SK-N-SH (cell line): ENCODE measurements around the gene ID4.

Experiments
- EP300 ChIP-seq, 2 experiments: IDR thresholded peaks; 2 replicates each; pipeline versions ENCODE4 v1.4.0 to v1.6.1; 2012; ENCODE audit warnings: borderline replicate concordance in 1 of 2, low read depth in 1 of 2, low read length in 1 of 2
- EZH2phosphoT487 ChIP-seq: fragments of 200-600 bp; sonication (generic); IDR thresholded peaks from 2 replicates; pipeline ENCODE4 v1.6.1; 2017; ENCODE audit warnings: low read depth, mixed run types, mild to moderate bottlenecking, antibody characterized with exemption, moderate library complexity, borderline replicate concordance
- FOXM1 ChIP-seq: IDR thresholded peaks from 2 replicates; pipeline ENCODE4 v1.4.0; 2012; ENCODE audit warnings: low read depth, mild to moderate bottlenecking
- GATA2 ChIP-seq: sonication (generic); formaldehyde crosslinking; IDR thresholded peaks from 2 replicates; pipeline ENCODE4 v1.5.0; 2020; ENCODE audit warnings: mild to moderate bottlenecking, missing genetic modification reagents
- MAX ChIP-seq: IDR thresholded peaks from 2 replicates; pipeline ENCODE4 v1.4.0; 2012; ENCODE audit warnings: low read depth
- NFIC ChIP-seq: IDR thresholded peaks from 2 replicates; pipeline ENCODE4 v1.4.0; 2012; ENCODE audit warnings: borderline replicate concordance
- RXRA ChIP-seq: IDR thresholded peaks from 2 replicates; pipeline ENCODE4 v1.4.0; 2012; ENCODE audit warnings: low read depth, mild to moderate bottlenecking, borderline replicate concordance
- TCF12 ChIP-seq: IDR thresholded peaks from 2 replicates; pipeline ENCODE4 v1.4.0; 2012
- YY1 ChIP-seq: IDR thresholded peaks from 2 replicates; pipeline ENCODE4 v1.4.0; 2012; ENCODE audit warnings: low read depth, mild to moderate bottlenecking
- TF ChIP-seq, protein P1 (sequence below): fragments of 200-600 bp; sonication (generic); IDR thresholded peaks from 2 replicates; pipeline ENCODE4 v1.6.1; 2017; ENCODE audit warnings: antibody characterized with exemption, mild to moderate bottlenecking, moderate library complexity

GRCh38 chr6:19827247-19827646, 9.9 kb upstream of the ID4 start:
- TF ChIP-seq EZH2phosphoT487 (no peak), YY1 (no peak), GATA2 (CRISPR knock-in tag) (no peak), RXRA (no peak), NFIC (no peak), MAX (no peak), EP300 (IDR thresholded peaks at IDR 0.05; ENCODE audit: borderline replicate concordance in 1 of 2, low read depth in 1 of 2, low read length in 1 of 2) (no peak), FOXM1 (no peak), TCF12 (no peak)
- TF ChIP-seq, protein P1, sequence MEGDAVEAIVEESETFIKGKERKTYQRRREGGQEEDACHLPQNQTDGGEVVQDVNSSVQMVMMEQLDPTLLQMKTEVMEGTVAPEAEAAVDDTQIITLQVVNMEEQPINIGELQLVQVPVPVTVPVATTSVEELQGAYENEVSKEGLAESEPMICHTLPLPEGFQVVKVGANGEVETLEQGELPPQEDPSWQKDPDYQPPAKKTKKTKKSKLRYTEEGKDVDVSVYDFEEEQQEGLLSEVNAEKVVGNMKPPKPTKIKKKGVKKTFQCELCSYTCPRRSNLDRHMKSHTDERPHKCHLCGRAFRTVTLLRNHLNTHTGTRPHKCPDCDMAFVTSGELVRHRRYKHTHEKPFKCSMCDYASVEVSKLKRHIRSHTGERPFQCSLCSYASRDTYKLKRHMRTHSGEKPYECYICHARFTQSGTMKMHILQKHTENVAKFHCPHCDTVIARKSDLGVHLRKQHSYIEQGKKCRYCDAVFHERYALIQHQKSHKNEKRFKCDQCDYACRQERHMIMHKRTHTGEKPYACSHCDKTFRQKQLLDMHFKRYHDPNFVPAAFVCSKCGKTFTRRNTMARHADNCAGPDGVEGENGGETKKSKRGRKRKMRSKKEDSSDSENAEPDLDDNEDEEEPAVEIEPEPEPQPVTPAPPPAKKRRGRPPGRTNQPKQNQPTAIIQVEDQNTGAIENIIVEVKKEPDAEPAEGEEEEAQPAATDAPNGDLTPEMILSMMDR = no peak
